H1 (cell line): ENCODE data around the gene TGM2. TPM values are rescaled to one million over a fixed set of nuclear protein-coding genes. Genes with fewer than 3 reads are reported as not detected.

Source experiments
- EGR1 ChIP-seq: IDR thresholded peaks from 2 replicates; pipeline ENCODE4 v1.6.1; 2011; ENCODE audit warnings: low read depth, low read length, borderline replicate concordance
- polyA plus RNA-seq, 7 experiments: library from polyadenylated mRNA; depleted of rRNA in 3 of 7; stranded (reverse) in 5 of 7; unstranded in 2 of 7; fragments of >200 nt in 5 of 7; fragments of 200-250 nt in 2 of 7; gene quantifications; 1 replicate in 5 of 7; 2 replicates in 1 of 7; 4 replicates in 1 of 7; pipeline versions ENCODE4 v1.2.1 to v1.2.3, GENCODE V29; 2011 to 2013; ENCODE audit warnings: missing spikeins in 2 of 7, mixed read lengths in 2 of 7
- total RNA-seq: library from RNA; stranded (reverse); fragmentation: NEBNext Ultra II Directional; extraction: Animal tissue kit (Norgen Biotek cat#: 25700); gene quantifications from 2 replicates; pipeline ENCODE4 v1.2.1, GENCODE V29; 2021

TGM2 gene
- total and polyA plus RNA-seq, 2 of the 8 experiments (the other 6 are each of a cell fraction or from before 2014, with no cell fraction given): 0.86 to 1.0 TPM

- TF ChIP-seq EGR1: no peak
Measured at GRCh38 chr20:38129893-38130609, 35.0 kb downstream of the TGM2 start (continued).
